OCI-LY7 (cell line): ENCODE results near the gene DDC.

Experiments used
- EZH2phosphoT487 ChIP-seq: fragments of 200-600 bp; sonication (generic); IDR thresholded peaks from 2 replicates; pipeline ENCODE4 v1.6.1; 2018; ENCODE audit warnings: low read depth, borderline replicate concordance, mild to moderate bottlenecking, mixed run types, antibody characterized with exemption, low read length, moderate library complexity, mixed read lengths
- TF ChIP-seq, protein P1 (sequence below): fragments of 200-600 bp; sonication (generic); conservative IDR thresholded peaks from 2 replicates; pipeline ENCODE4 v1.5.1; 2014; ENCODE audit warnings: mild to moderate bottlenecking, antibody characterized with exemption, low read length, moderate library complexity, mixed read lengths

GRCh38 chr7:50481867-50482266 lies 83.3 kb downstream of the DDC start:
- TF ChIP-seq, protein P1, sequence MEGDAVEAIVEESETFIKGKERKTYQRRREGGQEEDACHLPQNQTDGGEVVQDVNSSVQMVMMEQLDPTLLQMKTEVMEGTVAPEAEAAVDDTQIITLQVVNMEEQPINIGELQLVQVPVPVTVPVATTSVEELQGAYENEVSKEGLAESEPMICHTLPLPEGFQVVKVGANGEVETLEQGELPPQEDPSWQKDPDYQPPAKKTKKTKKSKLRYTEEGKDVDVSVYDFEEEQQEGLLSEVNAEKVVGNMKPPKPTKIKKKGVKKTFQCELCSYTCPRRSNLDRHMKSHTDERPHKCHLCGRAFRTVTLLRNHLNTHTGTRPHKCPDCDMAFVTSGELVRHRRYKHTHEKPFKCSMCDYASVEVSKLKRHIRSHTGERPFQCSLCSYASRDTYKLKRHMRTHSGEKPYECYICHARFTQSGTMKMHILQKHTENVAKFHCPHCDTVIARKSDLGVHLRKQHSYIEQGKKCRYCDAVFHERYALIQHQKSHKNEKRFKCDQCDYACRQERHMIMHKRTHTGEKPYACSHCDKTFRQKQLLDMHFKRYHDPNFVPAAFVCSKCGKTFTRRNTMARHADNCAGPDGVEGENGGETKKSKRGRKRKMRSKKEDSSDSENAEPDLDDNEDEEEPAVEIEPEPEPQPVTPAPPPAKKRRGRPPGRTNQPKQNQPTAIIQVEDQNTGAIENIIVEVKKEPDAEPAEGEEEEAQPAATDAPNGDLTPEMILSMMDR, result no peak
- TF ChIP-seq EZH2phosphoT487, result no peak
